Astrocyte of the hippocampus (primary cell): Measurements from ENCODE around the gene MORC1.
"Not testable (repeated sequence)": the region's sequence is repeated elsewhere in the genome, so short reads cannot be mapped to it uniquely, and the experiment has no call there.

Experiments used
- DNase-seq: peaks from one replicate; pipeline ENCODE4 v3.0.0; 2011; ENCODE audit warnings: low read depth, low spot score

Gene MORC1

DNA sequence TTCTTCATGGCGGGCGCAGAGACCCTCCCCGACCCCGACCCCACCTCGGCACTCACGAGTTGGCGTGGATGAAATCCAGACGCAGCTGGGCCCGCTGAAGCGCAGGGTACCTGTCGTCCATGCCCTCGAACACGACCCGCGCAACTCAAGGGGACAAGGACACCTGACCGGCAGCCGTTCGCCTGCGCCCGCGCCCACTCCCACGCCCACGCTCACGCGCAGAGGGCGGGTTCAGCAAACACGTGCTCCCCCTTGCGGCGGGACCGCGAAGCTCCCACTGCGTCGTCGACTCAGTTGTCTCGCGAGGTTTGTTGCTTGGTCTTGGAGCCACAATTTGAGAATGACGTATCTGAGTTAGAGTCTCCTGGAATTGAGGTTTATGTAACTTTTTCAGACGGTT is at the start of gene MORC1:
Gene MORC1, minus strand, starts transcription at position 196 of the 400 bp plus-strand sequence. Its CDS starts 75 bp downstream, at position 121.
- DNase-seq, result no peak

DNA sequence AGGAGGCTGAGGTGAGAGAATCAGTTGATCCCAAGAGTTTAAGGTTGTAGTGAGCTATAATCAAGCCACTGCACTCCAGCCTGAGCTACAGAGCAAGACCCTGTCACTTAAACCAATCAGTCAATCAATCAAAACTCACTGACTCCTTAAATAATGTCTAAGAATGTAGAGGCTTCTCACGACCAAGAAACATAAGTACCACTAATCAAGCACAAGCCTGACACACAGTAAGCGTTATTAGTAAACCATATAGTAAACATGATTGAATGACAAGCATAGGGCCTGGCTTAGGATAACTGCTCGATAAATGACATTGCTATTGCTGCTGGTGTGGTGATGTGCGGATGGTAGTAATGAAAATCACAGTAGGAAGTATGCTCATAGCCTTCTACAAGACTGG is 48.0 kb upstream of the MORC1 start:
- no peak for DNase-seq

GRCh38 chr3:109161487-109162123 is 43.7 kb upstream of the MORC1 start:
- no peak for DNase-seq

DNA sequence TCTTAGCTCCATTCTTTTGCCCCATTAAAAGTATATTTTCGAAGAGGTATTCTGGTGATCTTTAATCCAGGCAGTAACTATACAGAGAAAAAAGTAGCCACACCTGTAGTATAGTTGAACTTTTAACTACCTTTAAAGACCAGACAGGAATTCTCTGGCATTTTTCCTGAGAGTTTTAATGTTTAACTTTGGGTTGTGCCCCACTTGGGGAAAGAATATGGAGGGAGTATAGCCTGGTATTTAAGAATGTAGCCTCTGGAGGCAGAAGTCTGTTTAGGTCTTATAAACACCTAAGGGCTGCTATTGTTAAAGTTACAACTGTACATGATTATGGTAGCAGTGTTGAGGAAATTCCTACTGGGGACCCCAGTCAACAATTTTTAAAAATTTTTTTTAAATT is 37.9 kb upstream of the MORC1 start:
- DNase-seq, result no peak

DNA sequence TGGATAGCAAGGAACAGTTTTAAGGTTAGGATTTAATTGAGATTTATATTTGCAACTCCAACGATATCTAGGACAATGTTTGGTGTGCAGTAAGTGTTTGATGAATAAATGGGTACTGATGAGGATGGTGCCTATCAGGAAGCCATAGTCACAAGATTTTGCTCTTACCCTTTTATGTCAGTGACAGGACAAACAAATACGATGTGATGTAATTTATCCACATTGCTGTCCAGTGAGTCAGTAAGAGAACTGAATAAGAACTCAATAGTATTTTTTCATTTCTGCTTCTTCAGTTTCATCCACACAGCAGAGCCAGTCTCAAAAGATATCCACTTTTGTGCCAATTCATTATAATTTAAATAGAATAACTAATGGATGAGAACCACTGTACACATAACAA is 37.0 kb upstream of the MORC1 start:
- DNase-seq, result peak; percentile 61

DNA sequence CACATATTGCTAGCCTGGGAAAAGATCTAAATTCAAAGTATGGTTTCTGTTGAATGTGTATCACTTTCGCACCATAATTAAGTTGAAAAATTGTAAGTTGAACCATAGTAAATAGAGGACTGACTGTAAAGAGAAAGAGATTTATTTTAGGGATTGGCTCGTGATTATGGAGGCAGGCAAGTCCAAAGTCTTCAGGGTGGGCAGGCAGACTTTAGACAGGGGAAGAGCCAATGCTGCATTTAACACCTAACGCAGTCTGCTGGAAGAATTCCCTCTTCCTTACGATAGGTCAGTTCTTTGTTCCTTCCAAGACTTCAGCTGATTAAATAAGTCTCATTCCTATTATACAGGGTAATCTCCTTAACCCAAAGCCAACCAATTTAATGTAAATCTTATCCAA is 34.4 kb upstream of the MORC1 start:
- no peak for DNase-seq

DNA sequence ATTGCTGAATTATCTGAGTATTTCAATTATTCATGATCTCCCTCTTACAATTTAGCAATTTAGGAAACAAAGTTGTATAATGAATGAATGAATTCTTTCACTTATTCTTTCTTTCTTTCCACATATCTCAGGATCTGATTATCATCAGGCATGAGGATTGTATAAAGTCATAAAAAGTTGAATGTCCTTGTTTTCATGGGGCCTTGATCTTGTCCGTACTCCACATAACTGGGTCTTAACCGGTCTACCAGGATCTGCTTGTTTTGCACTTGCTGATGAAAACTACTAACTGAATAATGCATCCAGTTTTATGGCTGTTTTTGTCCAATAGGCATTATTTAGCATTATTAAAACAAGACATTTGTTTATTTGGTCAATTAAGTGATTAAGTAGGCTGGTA is 31.1 kb upstream of the MORC1 start:
- DNase-seq, result no peak

DNA sequence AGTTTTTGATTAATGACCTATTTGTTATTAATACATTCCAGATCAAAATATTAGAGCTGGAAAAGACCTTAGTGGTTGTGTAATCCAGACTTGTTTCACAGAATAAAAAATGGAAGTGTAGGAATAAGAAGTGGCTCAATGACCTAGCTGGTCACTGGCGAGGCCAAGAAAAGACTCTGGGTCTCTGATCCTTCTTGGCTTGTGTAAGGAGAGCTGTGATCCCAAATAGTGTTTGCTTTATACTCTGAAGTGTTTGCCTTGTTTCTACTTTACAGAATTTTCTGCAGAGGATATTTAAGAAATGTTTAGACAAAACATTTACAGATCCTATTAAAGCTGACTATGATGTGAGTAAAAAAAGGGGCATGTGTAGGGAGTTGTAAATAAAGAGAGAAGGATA is 25.7 kb upstream of the MORC1 start:
- DNase-seq, result no peak

DNA sequence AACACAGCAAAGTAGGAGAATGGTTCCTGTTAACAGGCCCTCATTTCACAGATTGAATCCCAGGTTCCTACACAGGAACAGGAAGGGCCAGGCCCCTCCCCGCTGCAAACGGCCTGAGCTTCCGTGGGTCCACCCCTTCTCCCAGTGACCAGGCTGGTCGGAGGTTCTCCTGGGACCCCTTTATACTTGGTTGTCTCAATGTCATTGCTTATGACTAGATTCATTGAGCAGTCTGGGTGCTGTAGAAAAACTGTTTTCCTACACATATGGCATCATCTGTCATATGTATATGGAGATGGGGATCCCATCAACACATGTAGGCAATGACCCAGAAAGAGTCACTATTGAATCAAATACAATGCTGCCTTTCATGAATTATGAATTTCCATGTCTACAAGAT is 22.4 kb upstream of the MORC1 start:
- no peak for DNase-seq

GRCh38 chr3:109137761-109138160 is 19.8 kb upstream of the MORC1 start:
- no peak for DNase-seq

- DNase-seq, result no peak
Measured at GRCh38 chr3:109136523-109136922, 18.6 kb upstream of the MORC1 start, which contains the start of gene C3orf85. C3orf85 (plus strand) TSS chr3:109136719; CDS start chr3:109136848, 129 bp downstream.

DNA sequence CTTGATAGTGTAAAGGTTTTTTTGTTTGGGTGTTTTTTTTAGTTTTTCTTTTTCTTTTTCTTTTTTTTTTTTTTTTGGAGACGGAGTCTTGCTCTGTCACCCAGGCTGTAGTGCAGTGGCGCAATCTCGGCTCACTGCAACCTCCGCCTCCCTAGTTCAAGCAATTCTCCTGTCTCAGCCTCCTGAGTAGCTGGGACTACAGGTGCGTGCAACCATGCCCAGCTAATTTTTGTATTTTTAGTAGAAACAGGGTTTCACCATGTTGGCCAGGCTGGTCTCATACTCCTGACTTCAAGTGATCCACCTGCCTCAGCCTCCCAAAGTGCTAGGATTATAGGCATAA is 15.5 kb upstream of the MORC1 start:
- not testable (repeated sequence) for DNase-seq

DNA sequence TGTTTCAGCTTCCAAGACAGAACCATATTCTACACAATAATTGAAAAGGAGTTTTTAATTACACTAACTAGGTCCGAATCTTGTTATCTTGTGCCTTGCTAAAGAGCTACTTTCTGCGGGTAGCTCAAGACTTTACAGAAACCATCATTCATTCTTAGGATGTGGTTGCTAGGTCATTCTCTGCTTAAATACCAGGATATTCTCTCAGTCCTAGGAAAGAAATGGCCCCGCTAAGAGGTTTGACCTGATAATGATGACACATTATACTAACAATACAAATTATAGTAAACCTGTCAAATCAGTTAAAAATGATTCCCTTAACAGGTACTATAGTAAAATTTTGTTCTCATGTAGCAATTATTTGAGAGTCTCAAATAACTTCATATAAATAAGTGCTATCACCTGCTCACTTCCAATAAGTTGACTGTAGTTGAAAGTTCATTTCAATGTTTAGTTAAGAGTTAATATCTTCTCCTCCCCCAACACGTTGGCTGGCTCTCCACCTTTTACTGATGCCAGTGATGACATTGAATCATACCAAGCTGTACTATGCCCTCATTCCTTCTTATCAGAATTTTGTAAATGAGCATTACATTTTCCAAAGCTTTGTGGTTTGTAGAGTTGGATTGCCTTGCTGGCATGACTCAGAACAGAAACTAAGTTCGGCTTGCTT is 15.0 kb upstream of the MORC1 start:
- peak; percentile 87 for DNase-seq

DNA sequence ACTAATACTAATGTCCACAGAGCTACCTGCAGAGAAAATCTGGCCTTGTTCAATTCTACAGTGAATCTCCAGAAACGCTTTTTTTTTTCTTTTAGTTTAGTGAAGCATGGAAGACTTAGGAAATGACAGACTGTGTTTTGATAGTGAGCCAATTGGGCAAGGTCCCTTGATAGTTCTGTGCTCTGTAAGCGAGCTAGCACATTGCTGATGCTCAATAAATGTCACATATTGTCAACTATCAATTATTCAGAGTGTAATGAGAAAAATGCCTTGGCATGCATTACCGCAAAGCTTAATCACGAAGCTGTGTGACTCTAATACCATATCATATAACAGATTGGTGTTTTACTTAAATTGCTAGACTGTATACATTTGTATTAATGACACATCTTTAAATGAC is 13.3 kb upstream of the MORC1 start:
- DNase-seq, result peak; percentile 20

DNA sequence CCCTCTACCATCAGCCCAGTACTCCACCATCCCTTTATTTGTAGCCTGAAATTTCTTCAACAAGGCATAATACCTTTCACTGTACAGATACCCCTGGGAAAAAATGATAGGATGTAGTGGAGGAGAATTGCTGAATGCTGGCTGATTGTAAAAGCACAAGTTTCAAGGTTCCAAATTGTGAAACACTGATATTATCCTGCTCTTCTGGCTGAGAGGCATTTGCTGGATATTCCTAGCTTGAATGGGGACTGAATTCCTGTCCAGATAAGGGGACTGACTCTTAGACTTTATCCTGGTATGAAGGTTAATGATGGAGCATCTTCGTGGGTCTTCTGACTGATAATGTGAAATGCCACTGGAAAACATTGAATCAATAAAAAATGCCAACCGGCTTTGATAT is 9.6 kb upstream of the MORC1 start:
- DNase-seq, result no peak

- no peak for DNase-seq
Measured at GRCh38 chr3:109125902-109126301, 8.0 kb upstream of the MORC1 start.

- no peak for DNase-seq
Measured at GRCh38 chr3:109122690-109123089, 4.8 kb upstream of the MORC1 start.

GRCh38 chr3:109118584-109118983 is 650 bp upstream of the MORC1 start:
- no peak for DNase-seq

- DNase-seq, result peak; percentile 46
Measured at GRCh38 chr3:109116031-109116430, 1.9 kb downstream of the MORC1 start.

GRCh38 chr3:109115451-109115850 is 2.5 kb downstream of the MORC1 start:
- peak; percentile 14 for DNase-seq

DNA sequence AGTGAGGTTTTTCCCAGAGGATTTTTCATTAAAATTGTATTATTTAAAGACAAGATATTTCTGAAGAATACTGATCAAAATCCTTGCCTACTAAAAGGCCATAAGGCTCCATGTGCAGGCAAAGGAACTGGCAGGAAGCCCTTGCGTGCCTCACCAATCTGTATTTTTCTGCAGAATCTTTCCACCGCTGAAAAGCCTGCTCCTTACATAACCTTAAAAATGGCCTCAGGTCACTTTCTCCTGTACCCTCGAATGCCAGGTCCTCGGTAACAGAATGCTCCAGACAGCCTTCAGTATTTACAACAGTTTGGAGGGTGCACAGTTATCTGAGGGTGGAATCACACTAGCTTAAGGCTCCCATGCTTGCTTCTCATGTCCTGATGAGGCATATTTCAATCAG is 3.2 kb downstream of the MORC1 start:
- no peak for DNase-seq

- DNase-seq, result no peak
Measured at GRCh38 chr3:109112946-109113760, 4.8 kb downstream of the MORC1 start.

- DNase-seq, result no peak
Measured at GRCh38 chr3:109109574-109109973, 8.4 kb downstream of the MORC1 start.
